Right lobe of liver (tissue), 6 donors: Measurements from ENCODE around the gene CDC42EP3. TPM values are rescaled to one million over a fixed set of nuclear protein-coding genes. Genes with fewer than 3 reads are reported as not detected.

Experiments
- ATAC-seq, 4 donors: fragments of 200-7000 bp; cut with Tn5 transposase; one replicate each; pipeline ENCODE4 v1.9.1; 2020; ENCODE audit warnings: mild to moderate bottlenecking in 4 of 4, moderate library complexity in 4 of 4
- DNase-seq, 3 donors: peaks; one replicate each; pipeline ENCODE4 v3.0.0-alpha.2; 2020
- H3K27ac ChIP-seq, 3 donors: fragments of 200-600 bp; one replicate each; pipeline ENCODE4 v1.8.0; 2022
- H3K27me3 ChIP-seq, 2 donors: fragments of 200-600 bp; one replicate each; pipeline ENCODE4 v1.8.0; 2022
- H3K36me3 ChIP-seq, 4 donors: fragments of 200-600 bp; sonication (generic) in 1 of 4; one replicate each; pipeline versions ENCODE4 v1.5.1 to v1.8.0; 2017 to 2022; ENCODE audit warnings: control low read depth in 1 of 4
- H3K4me1 ChIP-seq, 4 donors: fragments of 200-600 bp; sonication (generic) in 1 of 4; one replicate each; pipeline versions ENCODE4 v1.5.1 to v1.8.0; 2017 to 2022; ENCODE audit warnings: control low read depth in 1 of 4
- H3K4me3 ChIP-seq, 3 donors: fragments of 200-600 bp; one replicate each; pipeline ENCODE4 v1.8.0; 2022
- H3K9me3 ChIP-seq, 4 donors: fragments of 200-600 bp; sonication (generic) in 1 of 4; one replicate each; pipeline versions ENCODE4 v1.5.1 to v1.8.0; 2017 to 2022; ENCODE audit warnings: control low read depth in 1 of 4
- CTCF ChIP-seq, 4 donors: fragments of 200-600 bp in 3 of 4; fragments of 450-650 bp in 1 of 4; IDR thresholded peaks; one replicate each; pipeline versions ENCODE4 v1.5.1 to v1.8.0; 2016 to 2022; ENCODE audit warnings: antibody characterized with exemption in 4 of 4, mild to moderate bottlenecking in 2 of 4
- POLR2A ChIP-seq: fragments of 450-650 bp; IDR thresholded peaks from one replicate; pipeline ENCODE4 v1.6.1; 2017; ENCODE audit warnings: antibody characterized with exemption, mild to moderate bottlenecking
- WGBS: methylation state at CpG from one replicate; pipeline ENCODE4 v1.1.6; 2018; ENCODE audit warnings: low coverage, low lambda C conversion rate; ENCODE audit not compliant: insufficient coverage; ENCODE audit errors: missing lambda C conversion rate; 5-methylcytosine and 5-hydroxymethylcytosine counted together
- intact Hi-C, 2 donors: fragments of 100-400 bp; cut with DNase I; formaldehyde crosslinking; loops; one replicate each; pipeline versions ENCODE4 v1.11.2 to v1.14.1; 2022
- total RNA-seq, 6 experiments: library from RNA; depleted of rRNA in 2 of 6; stranded (reverse); fragments of >200 nt in 2 of 6; fragmentation: NEBNext Ultra II Directional in 3 of 6; extraction: Animal tissue kit (Norgen Biotek cat#: 25700) in 3 of 6; gene quantifications; one replicate each; pipeline versions ENCODE4 v1.1.0 to v1.2.4, GENCODE V29; 2016 to 2023
- donor health status: DM: no; HTN: yes; CAD: no.
- donor health status: DM: no; HTN: no; CAD: no.
- donor health status: DM: no; HTN: no; CAD: no.
- donor health status: DM: no; HTN: yes; CAD: no.
- donor health status: DM: no; HTN: yes; CAD: no.

Gene CDC42EP3
- total RNA-seq, 6 experiments from 2014 or later: 3.4 to 8.4 (median 6.0) TPM

- Histone ChIP-seq H3K36me3 (no peaks in the 10 kb centered on the region), H3K9me3 (no peaks in the 10 kb centered on the region), H3K4me3 (no peak overlapping the region), H3K27ac (no peak overlapping the region), H3K4me1 (no peaks in the 10 kb centered on the region), H3K27me3 (no peaks in the 10 kb centered on the region)
- WGBS: 92% methylated on average over 2 of the region's 2 CpGs
- intact Hi-C loops: no loop called here
- TF ChIP-seq CTCF (IDR thresholded peaks at IDR 0.05) (no peak), POLR2A (no peak)
- DNase-seq: no peak
- ATAC-seq: no peak
Measured at GRCh38 chr2:37631292-37631691, 40.1 kb downstream of the CDC42EP3 start.

GRCh38 chr2:37630776-37631175, 40.7 kb downstream of the CDC42EP3 start:
- no peaks in the 10 kb centered on the region for H3K9me3 ChIP-seq
- H3K4me3 ChIP-seq: no peak overlapping the region
- TF ChIP-seq CTCF (IDR thresholded peaks at IDR 0.05): no peak
- no peak for TF ChIP-seq POLR2A
- DNase-seq (no peak), ATAC-seq (no peak)
- H3K36me3 ChIP-seq: no peaks in the 10 kb centered on the region
- no peaks in the 10 kb centered on the region for H3K4me1 ChIP-seq
- H3K27ac ChIP-seq: no peak overlapping the region
- intact Hi-C loops: no loop called here
- WGBS: 61% methylated on average over 4 of the region's 4 CpGs
- no peaks in the 10 kb centered on the region for H3K27me3 ChIP-seq

- no peak for TF ChIP-seq CTCF (IDR thresholded peaks at IDR 0.05)
- no peak for TF ChIP-seq POLR2A
- Histone ChIP-seq H3K4me1 (no peaks in the 10 kb centered on the region), H3K9me3 (no peaks in the 10 kb centered on the region), H3K27ac (no peak overlapping the region), H3K27me3 (no peaks in the 10 kb centered on the region), H3K36me3 (no peaks in the 10 kb centered on the region), H3K4me3 (no peak overlapping the region)
- 92% methylated on average over 1 of the region's 1 CpG for WGBS
- DNase-seq (no peak), ATAC-seq (no peak)
- intact Hi-C loops: no loop called here
Measured at GRCh38 chr2:37630301-37630700, 41.1 kb downstream of the CDC42EP3 start.

GRCh38 chr2:37629529-37629928, 41.9 kb downstream of the CDC42EP3 start:
- Histone ChIP-seq H3K36me3 (no peaks in the 10 kb centered on the region), H3K9me3 (no peaks in the 10 kb centered on the region), H3K4me3 (no peak overlapping the region), H3K27me3 (no peaks in the 10 kb centered on the region), H3K27ac (no peak overlapping the region), H3K4me1 (no peaks in the 10 kb centered on the region)
- no peak for TF ChIP-seq CTCF (IDR thresholded peaks at IDR 0.05)
- TF ChIP-seq POLR2A: no peak
- ATAC-seq (no peak), DNase-seq (no peak)
- WGBS: 73% methylated on average over 2 of the region's 3 CpGs
- intact Hi-C loops: no loop called here

- intact Hi-C loops: no loop called here
- ATAC-seq: no peak
- no peak for DNase-seq
- Histone ChIP-seq H3K9me3 (no peaks in the 10 kb centered on the region), H3K4me3 (no peak overlapping the region), H3K4me1 (no peaks in the 10 kb centered on the region), H3K36me3 (no peaks in the 10 kb centered on the region), H3K27me3 (no peaks in the 10 kb centered on the region), H3K27ac (no peak overlapping the region)
- TF ChIP-seq CTCF (IDR thresholded peaks at IDR 0.05) (no peak), POLR2A (no peak)
Measured at GRCh38 chr2:37627710-37628109, 43.7 kb downstream of the CDC42EP3 start.
